ENCODE results near the gene TLE7.

The TLE7 gene

GRCh38 chr16:71410146-71410545 is 31.7 kb downstream of the TLE7 start:
- DNase-seq: no peak

DNA sequence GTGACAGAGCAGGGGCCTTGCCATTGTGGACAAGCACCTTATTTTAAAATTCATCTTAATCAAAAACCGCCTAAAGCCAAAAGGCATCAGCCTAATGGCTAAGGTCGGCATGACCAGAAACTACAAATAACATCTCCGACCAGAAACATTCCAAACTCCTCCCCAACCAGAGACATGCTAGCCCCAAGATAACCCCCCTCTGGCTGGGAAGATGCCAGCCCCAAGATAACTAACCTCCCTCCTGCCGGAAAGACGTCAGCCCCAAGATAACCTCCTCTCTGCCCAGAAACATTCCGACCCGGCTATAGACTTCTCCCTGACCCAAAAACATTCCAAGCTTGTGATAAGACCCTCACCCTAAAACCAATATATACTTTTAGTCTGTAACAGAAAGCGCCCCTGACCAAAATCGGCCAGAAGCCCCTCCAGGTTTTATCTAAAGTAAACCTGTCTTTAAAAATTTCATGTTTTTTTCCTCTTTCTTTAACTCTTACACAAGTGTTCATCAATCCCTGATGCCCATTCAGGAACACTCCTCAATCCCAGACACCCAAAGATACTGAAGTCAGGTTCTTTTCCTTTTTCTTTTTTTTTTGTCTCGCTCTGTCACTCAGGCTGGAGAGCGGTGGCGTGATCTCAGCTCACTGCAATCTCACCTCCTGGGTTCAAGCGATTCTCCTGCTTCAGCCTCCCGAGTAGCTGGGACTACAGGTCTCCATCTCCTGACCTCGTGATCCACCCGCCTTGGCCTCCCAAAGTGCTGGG is 32.7 kb downstream of the TLE7 start:
- no peak for DNase-seq

- DNase-seq: no peak
These were observed 33.3 kb downstream of the TLE7 start for GRCh38 chr16:71408536-71408935.

- no peak for DNase-seq
These were observed 34.1 kb downstream of the TLE7 start for GRCh38 chr16:71407731-71408130.

- no peak for DNase-seq
These were observed 35.1 kb downstream of the TLE7 start for GRCh38 chr16:71406724-71407123.

DNA sequence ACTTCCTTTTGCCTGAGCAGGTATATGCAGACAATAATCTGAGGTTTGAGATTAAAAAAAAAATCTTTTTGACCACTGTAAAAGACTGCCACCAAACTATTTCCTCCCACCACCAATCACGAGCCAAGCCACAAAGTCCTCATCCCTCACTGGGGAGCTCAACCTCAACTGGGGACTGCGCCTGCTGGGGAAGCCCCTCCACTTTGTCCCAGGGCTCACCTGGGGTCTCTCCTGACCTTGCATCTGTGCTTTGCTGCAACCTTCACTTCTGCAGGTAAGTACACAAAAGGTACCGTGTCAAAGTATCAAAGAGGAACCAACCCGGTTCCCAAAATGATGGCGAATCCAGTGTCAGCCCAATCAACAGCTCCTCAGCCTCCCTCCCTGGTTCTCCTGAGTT is 35.5 kb downstream of the TLE7 start:
- DNase-seq: no peak

- DNase-seq: no peak
These were observed 37.5 kb downstream of the TLE7 start for GRCh38 chr16:71404364-71404763.

DNA sequence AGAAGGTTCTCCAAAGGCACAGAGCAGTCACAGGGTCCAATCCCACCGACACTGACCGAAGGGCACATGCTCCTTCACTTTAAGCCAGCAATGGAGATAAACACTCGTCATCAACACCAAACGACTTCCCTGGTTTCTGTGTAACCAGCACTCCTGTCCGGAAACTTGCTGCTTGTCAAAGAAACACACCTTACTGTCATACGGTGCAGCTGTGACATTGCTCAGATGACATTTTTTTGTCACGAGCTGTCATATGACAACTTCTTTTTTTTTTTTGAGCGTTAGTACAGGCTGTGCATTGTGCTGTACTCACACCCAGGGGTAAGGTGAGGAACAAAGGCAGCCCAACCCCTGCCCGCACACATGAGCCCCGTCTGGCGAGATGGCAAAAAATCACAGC is 39.2 kb downstream of the TLE7 start:
- no peak for DNase-seq

DNA sequence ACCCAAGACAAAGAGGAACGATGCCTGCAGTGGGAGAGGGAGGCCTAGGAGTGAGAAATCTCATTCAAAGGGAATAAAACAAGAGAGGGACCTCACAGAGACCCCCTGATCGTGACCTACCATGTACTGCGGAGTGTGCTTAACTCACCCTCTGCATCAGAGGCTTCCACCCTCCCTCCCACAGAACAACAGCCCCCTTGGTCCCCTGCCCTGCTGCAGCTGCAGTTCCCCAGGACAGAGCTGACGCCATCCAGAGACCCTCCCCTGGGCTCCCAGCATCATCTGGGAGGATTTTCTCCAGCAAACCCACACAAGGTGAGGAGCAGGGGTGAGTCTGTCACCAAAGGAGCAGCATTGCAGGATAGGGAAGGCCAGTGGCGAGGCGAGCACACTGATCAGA is 39.8 kb downstream of the TLE7 start:
- no peak for DNase-seq

DNA sequence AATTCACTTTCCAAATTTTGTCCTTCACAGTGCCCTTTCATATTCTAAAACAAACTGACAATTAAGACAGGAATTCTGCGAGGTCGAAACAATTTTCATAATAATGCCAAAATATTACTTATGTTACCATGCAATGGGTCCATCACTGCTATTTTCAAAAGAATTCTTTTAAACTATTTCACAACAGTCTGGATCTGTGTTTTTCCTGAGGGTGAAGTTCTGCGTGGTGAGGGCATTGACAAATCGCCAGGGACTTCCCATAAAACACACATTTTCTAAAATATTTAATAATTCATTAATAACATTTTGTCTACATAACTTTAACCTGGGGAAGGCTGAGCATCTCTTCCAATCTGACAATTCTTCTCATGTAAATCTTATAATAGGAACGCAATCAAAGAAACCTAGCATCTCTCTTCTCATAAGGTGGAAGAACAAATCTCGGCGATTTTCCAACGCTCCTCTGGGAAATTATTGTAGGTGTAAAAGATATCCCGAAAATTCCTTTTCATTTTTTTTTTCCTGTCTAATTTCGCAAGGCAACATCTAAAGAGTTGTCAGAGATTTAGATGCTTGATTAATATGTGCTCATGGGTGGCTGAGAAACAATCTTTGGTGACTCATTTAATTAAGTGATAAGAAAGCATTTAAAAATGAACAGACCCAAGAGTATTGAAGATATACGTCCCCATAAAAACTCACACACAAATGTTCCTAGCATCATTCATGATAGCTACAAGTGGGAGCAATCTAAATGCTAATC is 41.9 kb downstream of the TLE7 start:
- no peak for DNase-seq

- DNase-seq: no peak
These were observed 45.3 kb downstream of the TLE7 start for GRCh38 chr16:71396594-71396993.

GRCh38 chr16:71389330-71389729 is 52.5 kb downstream of the TLE7 start:
- no peak for DNase-seq

- no peak for DNase-seq
These were observed 54.6 kb downstream of the TLE7 start for GRCh38 chr16:71387045-71387871.

GRCh38 chr16:71384073-71384724 is 57.7 kb downstream of the TLE7 start:
- no peak for DNase-seq

DNA sequence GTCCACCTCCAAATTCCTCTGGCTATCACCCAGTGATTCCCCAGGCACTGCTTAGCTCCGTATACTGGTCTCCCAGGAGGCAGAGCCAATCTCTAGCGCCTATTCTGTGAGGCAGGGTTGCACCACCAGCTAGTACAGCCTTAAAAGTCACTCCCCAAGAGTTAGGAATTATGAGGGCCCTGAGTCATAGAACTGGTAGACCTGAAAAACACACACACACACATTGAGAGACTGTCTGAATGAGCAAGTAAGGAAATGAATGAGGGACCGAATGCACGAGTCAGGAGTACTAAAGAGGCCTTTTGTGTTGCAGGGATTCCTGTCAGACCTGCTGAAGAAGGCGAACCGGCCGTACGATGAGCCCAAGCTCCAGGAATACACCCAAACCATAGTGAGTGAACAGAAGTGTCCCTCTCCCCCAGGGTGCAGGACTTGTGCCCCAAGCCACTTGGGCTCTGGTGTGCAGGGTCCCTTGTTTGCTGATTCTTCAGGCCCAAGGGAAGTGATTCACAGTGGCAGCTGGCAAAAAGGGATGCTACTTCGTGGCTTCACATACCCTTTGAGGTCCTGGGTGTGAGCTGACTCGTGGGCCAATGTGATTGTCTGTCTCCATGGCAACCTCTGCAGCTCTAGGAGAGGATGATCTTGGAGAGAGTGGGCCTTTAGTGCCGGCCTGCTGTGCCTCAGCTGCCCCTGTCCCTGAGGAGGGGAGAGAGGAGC is 58.6 kb downstream of the TLE7 start:
- DNase-seq: no peak

DNA sequence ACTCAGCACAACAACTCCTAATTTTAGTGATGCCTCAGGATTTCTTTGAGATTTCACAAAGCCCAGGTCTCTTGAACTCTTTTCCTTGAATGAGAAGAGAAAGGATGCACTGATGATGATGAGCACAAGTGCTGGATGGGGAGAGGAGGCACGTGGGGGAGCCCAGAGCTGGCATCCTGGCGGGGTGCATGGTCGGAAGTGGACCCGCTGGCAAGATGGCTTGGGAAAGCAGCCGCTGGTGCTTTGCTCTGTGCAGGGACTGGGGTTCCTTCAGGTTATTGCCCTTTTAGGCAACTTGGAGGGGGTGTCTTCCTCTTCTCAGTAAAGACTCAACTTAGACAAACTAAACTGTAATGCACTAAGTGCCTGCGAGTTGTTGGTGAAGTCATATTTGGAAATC is 61.0 kb downstream of the TLE7 start:
- no peak for DNase-seq

All from midbrain (tissue), 1 donor.